ENCODE data around the gene NOS3.

Gene NOS3

DNA sequence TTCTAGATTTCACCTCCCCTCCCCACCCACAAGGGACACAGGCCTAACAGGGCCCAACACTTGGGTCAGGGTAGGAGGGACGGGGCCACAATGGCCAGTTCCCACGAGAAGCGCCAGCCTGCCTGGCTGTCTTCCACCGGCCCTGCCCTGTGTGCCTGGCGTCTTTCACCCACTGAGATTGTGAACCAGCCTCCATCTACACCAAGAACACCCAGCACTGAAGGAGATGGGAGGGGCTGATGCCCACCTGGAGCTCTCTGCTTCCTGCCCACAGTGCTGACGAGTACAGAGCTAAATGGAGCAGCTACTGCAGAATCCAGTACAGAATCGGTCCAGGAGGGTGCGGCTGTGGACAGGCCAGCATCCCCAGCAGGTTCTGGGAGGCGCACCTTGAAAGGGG lies 55.1 kb downstream of the NOS3 start:
- no peaks in the 10 kb centered on the region for H3K27me3 ChIP-seq (ENCODE audit: insufficient read depth, low read depth, severe bottlenecking)
- H3K27ac ChIP-seq, result peak overlapping the region; percentile 64
- TF ChIP-seq, protein P1, sequence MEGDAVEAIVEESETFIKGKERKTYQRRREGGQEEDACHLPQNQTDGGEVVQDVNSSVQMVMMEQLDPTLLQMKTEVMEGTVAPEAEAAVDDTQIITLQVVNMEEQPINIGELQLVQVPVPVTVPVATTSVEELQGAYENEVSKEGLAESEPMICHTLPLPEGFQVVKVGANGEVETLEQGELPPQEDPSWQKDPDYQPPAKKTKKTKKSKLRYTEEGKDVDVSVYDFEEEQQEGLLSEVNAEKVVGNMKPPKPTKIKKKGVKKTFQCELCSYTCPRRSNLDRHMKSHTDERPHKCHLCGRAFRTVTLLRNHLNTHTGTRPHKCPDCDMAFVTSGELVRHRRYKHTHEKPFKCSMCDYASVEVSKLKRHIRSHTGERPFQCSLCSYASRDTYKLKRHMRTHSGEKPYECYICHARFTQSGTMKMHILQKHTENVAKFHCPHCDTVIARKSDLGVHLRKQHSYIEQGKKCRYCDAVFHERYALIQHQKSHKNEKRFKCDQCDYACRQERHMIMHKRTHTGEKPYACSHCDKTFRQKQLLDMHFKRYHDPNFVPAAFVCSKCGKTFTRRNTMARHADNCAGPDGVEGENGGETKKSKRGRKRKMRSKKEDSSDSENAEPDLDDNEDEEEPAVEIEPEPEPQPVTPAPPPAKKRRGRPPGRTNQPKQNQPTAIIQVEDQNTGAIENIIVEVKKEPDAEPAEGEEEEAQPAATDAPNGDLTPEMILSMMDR (IDR thresholded peaks at IDR 0.05; ENCODE audit: low read depth, low read length), result no peak
- peaks cover 3% of the 10 kb centered on the region; the same call in 1 of the 2 replicates for H3K36me3 ChIP-seq
- H3K9me3 ChIP-seq (ENCODE audit: severe bottlenecking), result no peaks in the 10 kb centered on the region
- H3K4me3 ChIP-seq (ENCODE audit: low read depth, low read length), result no peak overlapping the region
- DNase-seq, result no peak

DNA sequence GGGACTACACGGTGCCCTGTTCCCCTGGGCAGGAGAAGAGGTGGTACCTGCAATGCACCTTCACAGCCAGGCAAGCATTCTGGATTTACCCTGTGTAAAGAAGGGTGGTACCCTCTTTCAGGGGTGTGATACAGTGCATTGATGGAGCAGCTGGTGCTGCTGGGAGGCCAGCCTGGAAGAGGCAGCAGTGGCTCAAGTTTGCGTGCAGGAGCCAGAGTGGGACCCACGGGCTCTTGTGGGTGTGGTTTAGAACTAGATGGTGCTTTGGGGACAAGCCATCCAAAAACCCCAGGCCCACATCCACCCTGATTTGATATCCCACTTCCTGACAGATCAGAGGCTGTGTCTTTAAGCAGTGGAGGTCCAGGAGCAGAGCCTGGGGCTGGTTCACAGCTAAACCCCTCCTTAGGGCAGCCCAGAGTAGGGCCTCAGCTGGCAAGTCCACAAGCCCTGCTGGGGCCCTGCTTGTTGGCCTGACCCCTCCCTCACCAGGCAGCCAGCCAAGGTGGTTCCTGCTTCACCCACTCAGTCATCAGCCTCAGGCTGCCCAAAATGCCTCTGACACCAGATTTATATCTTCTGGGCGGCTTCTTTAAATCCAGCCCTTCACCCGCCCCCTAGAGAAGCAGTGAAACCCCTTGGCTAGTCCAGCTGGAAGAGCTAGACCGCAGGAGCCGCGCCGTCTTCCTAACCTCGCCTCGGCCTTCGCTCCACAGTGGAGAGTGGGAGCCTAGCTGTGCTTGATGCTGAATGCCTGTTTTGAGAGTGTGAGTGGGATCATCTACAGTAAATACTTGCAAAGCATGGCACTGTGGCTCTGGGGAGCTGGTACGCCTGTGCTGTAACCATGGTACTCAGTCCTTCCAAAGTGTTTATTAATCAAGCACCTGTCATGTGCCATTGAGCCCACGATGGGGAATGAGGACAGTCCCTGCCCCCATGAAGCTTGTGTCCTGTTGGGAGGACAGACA lies 56.1 kb downstream of the NOS3 start:
- TF ChIP-seq, protein P1 (IDR thresholded peaks at IDR 0.05; ENCODE audit: low read depth, low read length), result no peak
- Histone ChIP-seq H3K27me3 (ENCODE audit: insufficient read depth, low read depth, severe bottlenecking) (no peaks in the 10 kb centered on the region), H3K4me3 (ENCODE audit: low read depth, low read length) (no peak overlapping the region), H3K9me3 (ENCODE audit: severe bottlenecking) (no peaks in the 10 kb centered on the region), H3K27ac (no peak overlapping the region), H3K36me3 (peaks cover 3% of the 10 kb centered on the region; the same call in 1 of the 2 replicates)
- no peak for DNase-seq

DNA sequence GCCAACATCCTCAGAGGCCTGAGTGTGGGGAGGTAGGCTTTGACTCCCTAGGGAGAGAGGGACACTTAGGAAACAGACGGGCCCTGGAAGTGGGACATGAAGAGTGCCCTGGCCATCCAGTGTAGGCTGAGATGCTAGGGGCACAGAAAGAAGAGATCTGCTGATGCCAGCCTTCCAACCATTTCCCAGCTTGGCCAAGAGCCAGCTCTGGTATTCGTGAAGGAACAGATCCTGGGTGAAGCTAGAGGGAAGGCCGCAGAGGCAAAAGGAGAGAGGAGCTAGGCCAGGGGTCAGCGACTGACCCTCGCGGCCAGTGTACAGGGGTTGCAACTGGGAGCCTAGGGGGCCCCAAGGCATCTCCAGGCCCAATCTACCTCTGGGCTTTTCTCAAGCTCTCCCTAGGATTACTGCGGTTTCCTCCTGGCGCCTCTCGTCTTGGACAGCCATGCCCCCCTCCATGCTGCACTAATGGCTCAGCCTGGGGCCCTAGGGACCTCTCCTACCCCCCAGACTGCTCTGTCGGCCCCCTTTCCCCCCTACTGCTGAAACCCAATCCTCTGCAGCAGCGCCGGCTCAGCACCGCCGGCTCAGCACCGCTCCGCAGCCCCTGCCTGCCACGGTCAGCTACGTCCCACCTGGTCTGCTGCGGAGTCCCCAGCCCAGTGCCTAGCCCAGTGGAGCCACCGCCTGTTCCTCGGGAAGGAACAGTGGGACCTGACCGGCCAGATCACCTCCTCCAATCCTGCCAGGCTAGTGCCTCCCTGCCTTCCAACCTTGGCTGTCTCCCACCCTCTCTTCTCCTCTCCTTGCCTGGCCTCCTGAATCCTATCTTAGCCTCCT lies 57.4 kb downstream of the NOS3 start, which contains the start of gene ASIC3:
Gene ASIC3 (plus strand): TSS at position 556 of the 840 bp plus-strand sequence. CDS start 355 bp downstream, outside the sequence.
- TF ChIP-seq, protein P1 (IDR thresholded peaks at IDR 0.05; ENCODE audit: low read depth, low read length), result no peak
- Histone ChIP-seq H3K4me3 (ENCODE audit: low read depth, low read length) (no peak within 1 kb of the TSS), H3K36me3 (peaks cover 3% of the 10 kb centered on the region; the same call in 1 of the 2 replicates), H3K9me3 (ENCODE audit: severe bottlenecking) (no peaks in the 10 kb centered on the region), H3K27ac (no peak within 1 kb of the TSS), H3K27me3 (ENCODE audit: insufficient read depth, low read depth, severe bottlenecking) (no peaks in the 10 kb centered on the region)
- DNase-seq, result no peak

DNA sequence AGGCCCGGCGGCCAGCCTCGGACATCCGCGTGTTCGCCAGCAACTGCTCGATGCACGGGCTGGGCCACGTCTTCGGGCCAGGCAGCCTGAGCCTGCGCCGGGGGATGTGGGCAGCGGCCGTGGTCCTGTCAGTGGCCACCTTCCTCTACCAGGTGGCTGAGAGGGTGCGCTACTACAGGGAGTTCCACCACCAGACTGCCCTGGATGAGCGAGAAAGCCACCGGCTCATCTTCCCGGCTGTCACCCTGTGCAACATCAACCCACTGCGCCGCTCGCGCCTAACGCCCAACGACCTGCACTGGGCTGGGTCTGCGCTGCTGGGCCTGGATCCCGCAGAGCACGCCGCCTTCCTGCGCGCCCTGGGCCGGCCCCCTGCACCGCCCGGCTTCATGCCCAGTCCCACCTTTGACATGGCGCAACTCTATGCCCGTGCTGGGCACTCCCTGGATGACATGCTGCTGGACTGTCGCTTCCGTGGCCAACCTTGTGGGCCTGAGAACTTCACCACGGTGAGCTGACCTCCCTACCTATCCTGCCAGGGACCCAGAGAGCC lies 58.2 kb downstream of the NOS3 start:
- H3K27me3 ChIP-seq (ENCODE audit: insufficient read depth, low read depth, severe bottlenecking), result no peaks in the 10 kb centered on the region
- H3K4me3 ChIP-seq (ENCODE audit: low read depth, low read length), result no peak overlapping the region
- H3K36me3 ChIP-seq, result peaks cover 3% of the 10 kb centered on the region; the same call in 1 of the 2 replicates
- TF ChIP-seq, protein P1 (IDR thresholded peaks at IDR 0.05; ENCODE audit: low read depth, low read length), result no peak
- no peaks in the 10 kb centered on the region for H3K9me3 ChIP-seq (ENCODE audit: severe bottlenecking)
- DNase-seq, result no peak
- H3K27ac ChIP-seq, result no peak overlapping the region

DNA sequence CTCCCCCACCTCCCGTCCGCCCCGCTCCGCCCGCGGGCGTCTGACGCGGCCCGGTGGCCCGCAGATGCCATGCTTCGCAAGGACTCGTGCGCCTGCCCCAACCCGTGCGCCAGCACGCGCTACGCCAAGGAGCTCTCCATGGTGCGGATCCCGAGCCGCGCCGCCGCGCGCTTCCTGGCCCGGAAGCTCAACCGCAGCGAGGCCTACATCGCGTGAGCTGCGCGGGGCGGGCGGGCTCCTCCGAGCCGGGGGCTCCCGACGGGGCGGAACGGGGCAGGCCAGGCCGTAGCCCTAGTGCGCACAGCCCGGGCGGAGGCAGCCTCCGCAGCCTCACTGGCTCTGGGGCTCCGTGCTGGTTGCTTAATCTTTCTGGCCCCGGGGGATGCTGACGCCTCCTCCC lies 60.3 kb downstream of the NOS3 start:
- no peak for DNase-seq
- H3K4me3 ChIP-seq (ENCODE audit: low read depth, low read length), result no peak overlapping the region
- no peaks in the 10 kb centered on the region; the same call in 1 of the 2 replicates for H3K36me3 ChIP-seq
- TF ChIP-seq, protein P1 (IDR thresholded peaks at IDR 0.05; ENCODE audit: low read depth, low read length), result no peak
- H3K9me3 ChIP-seq (ENCODE audit: severe bottlenecking), result no peaks in the 10 kb centered on the region
- H3K27me3 ChIP-seq (ENCODE audit: insufficient read depth, low read depth, severe bottlenecking), result no peaks in the 10 kb centered on the region
- H3K27ac ChIP-seq, result no peak overlapping the region
